ENCODE measurements around the gene PGBD5.

PGBD5 gene

GRCh38 chr1:230327892-230328284, 98.2 kb downstream of the PGBD5 start:
- Histone ChIP-seq H3K36me3 (replicated peaks) (no peaks in the 10 kb centered on the region), H3K27ac (no peak overlapping the region), H3K4me3 (ENCODE audit: low read depth, low read length) (no peak overlapping the region), H3K27me3 (replicated peaks) (no peaks in the 10 kb centered on the region)
- peak; percentile 14 for DNase-seq
- TF ChIP-seq CTCF (IDR thresholded peaks at IDR 0.05; ENCODE audit: low read depth, low read length, missing control alignments): no peak
- in situ Hi-C loops (cut with HindIII; ENCODE audit: low pct_ligation_motif_present, low sequenced_read_pairs): no loop called here

- TF ChIP-seq CTCF (IDR thresholded peaks at IDR 0.05; ENCODE audit: low read depth, low read length, missing control alignments): no peak
- in situ Hi-C loops (cut with HindIII; ENCODE audit: low pct_ligation_motif_present, low sequenced_read_pairs): no loop called here
- DNase-seq: no peak
- H3K4me3 ChIP-seq (ENCODE audit: low read depth, low read length): no peak overlapping the region
- H3K36me3 ChIP-seq (replicated peaks): no peaks in the 10 kb centered on the region
- H3K27me3 ChIP-seq (replicated peaks): no peaks in the 10 kb centered on the region
- no peak overlapping the region for H3K27ac ChIP-seq
Measured at GRCh38 chr1:230326971-230327891, 98.9 kb downstream of the PGBD5 start.

- Histone ChIP-seq H3K27me3 (replicated peaks) (no peaks in the 10 kb centered on the region), H3K36me3 (replicated peaks) (no peaks in the 10 kb centered on the region), H3K27ac (no peak overlapping the region), H3K4me3 (ENCODE audit: low read depth, low read length) (no peak overlapping the region)
- TF ChIP-seq CTCF (IDR thresholded peaks at IDR 0.05; ENCODE audit: low read depth, low read length, missing control alignments): no peak
- in situ Hi-C loops (cut with HindIII; ENCODE audit: low pct_ligation_motif_present, low sequenced_read_pairs): loop anchor here (25.0 kb wide), 1 partner anchor 686 kb away; the partner anchor contains the start of genes TAF5L and URB2
- no peak for DNase-seq
Measured at GRCh38 chr1:230323686-230324085, 102.4 kb downstream of the PGBD5 start.

GRCh38 chr1:230322967-230323547, 103.1 kb downstream of the PGBD5 start:
- no peak for TF ChIP-seq CTCF (IDR thresholded peaks at IDR 0.05; ENCODE audit: low read depth, low read length, missing control alignments)
- H3K27ac ChIP-seq: no peak overlapping the region
- DNase-seq: no peak
- no peaks in the 10 kb centered on the region for H3K27me3 ChIP-seq (replicated peaks)
- no peaks in the 10 kb centered on the region for H3K36me3 ChIP-seq (replicated peaks)
- H3K4me3 ChIP-seq (ENCODE audit: low read depth, low read length): no peak overlapping the region
- in situ Hi-C loops (cut with HindIII; ENCODE audit: low pct_ligation_motif_present, low sequenced_read_pairs): loop anchor here (25.0 kb wide), 1 partner anchor 686 kb away; the partner anchor contains the start of genes TAF5L and URB2

- H3K27ac ChIP-seq: no peak overlapping the region
- no peaks in the 10 kb centered on the region for H3K27me3 ChIP-seq (replicated peaks)
- no peak for DNase-seq
- H3K4me3 ChIP-seq (ENCODE audit: low read depth, low read length): no peak overlapping the region
- TF ChIP-seq CTCF (IDR thresholded peaks at IDR 0.05; ENCODE audit: low read depth, low read length, missing control alignments): no peak
- in situ Hi-C loops (cut with HindIII; ENCODE audit: low pct_ligation_motif_present, low sequenced_read_pairs): loop anchor here (25.0 kb wide), 1 partner anchor 685 kb away; the partner anchor contains the start of genes TAF5L and URB2
- H3K36me3 ChIP-seq (replicated peaks): no peaks in the 10 kb centered on the region
Measured at GRCh38 chr1:230322421-230322756, 103.7 kb downstream of the PGBD5 start.

Data from brain microvascular endothelial cell (primary cell).